Stimulated activated CD8-positive, alpha-beta memory T cell treated with anti-CD3 and anti-CD28 coated beads, Interleukin-4, amount 100 ng/mL, for 48 hours (primary cell): ENCODE data around the gene NUP98.

Experiments used
- DNase-seq: peaks from one replicate; pipeline ENCODE4 v3.0.0-alpha.2; 2020

The NUP98 gene

GRCh38 chr11:3797329-3798090 is at the start of gene NUP98:
NUP98 (minus strand) TSS chr11:3797554; CDS start chr11:3782117, 15,437 bp downstream.
- peak; percentile 100 for DNase-seq

GRCh38 chr11:3845670-3846069 is 48.3 kb upstream of the NUP98 start:
- DNase-seq, result no peak

DNA sequence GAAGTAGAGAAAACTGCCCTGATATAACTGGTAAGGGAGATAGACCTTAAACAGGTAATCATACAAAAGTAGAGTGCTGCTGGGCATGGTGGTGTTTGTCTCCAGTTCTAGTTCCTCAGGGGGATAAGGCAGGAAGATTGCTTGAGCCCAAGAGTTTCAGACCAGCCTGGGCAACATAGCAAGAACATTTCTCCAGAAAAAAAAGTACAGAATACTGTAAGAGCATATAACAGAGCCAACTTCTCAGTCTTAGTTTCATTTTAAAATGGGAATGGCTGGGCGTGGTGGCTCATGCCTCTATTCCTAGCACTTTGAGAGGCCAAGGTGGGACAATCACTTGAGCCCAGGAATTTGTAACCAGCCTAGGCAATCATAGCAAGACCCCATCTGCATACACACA is 47.9 kb upstream of the NUP98 start:
- no peak for DNase-seq

- no peak for DNase-seq
Measured at GRCh38 chr11:3843326-3843725, 46.0 kb upstream of the NUP98 start.

GRCh38 chr11:3841426-3842350 is 44.3 kb upstream of the NUP98 start:
- no peak for DNase-seq

- DNase-seq, result peak; percentile 93
Measured at GRCh38 chr11:3840870-3841425, 43.6 kb upstream of the NUP98 start, which contains the start of gene RHOG. RHOG (minus strand) TSS chr11:3840959; CDS start chr11:3828138, 12,821 bp downstream.

DNA sequence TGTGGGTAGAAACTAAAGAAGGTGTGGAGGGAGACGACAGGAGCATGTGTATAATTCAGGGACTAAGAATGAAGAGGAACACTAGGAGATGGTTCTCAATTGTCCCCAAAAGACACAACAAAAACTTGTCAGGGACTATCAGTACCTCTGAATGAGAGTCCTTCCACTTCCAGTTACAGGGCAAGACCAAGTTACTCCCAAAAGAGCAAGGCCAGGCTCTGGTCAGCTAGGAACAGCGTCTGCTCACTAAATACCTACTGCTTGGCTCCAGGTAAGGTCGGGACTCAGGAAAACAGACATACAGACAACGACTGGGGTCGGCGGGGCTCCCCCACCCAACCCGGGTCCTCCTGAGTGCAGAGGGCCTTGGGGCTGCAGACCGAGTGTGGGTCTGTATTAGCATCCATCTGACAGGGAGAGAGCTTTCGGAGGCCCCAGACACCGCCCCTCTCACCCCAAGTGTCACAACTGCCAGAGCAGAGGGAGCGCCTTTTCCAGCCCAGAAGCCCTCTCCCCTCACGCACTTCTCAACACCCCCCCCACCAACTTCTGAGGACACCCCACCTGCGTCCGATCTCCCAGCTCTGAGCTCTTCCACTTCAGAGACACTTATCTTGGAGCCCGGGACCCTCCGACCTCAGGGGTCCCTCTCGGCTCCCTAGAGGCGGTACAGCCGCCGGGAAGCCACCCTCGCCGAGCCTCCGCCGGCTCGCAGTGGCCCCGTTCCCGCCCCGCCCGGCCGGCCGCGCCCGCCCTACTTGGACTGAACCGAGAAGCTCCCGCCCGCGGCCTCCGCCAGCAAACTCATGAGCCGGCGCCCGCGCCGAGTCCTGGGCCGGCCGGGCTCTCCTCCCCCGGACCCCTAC is 42.9 kb upstream of the NUP98 start:
- DNase-seq, result peak; percentile 57

GRCh38 chr11:3838504-3838903 is 41.1 kb upstream of the NUP98 start:
- DNase-seq, result no peak

DNA sequence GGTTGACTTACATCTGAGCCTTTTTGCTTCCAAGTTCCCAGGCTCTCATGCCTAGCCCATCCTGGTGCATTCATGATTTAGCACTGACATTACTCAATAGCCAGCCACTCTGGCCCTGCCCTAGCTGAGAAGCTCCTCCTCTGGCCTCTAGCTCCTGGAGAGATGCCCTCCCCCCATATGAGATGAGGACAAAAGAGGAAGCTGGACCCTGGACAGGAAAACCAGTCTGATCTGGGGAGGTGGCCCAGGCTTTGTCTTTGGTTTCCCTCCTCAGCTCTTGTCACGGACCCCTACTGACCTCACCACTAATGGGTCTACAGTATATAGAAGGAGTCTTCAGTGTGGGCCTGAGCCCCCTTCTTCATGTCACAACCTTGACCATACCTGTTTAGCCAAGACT is 40.4 kb upstream of the NUP98 start:
- no peak for DNase-seq

DNA sequence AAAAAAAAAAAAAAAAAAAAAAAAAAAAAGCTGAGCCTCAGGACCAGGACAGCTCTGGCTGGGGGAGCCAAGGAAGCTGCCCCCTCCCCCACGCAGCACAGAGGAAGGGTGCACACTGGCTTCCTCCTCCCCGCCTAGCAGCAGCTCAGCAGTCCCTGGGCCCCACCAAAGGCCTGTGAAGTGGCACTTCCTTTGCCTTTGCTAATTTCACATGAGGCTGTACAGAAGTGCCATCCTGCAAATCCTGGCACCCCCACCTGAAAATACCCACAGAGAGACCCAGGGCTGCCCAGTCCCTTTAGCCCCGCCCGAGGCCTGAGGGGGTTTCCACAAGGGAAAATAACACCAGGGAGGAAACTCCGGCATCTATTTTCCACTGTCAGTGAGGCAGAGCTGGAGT is 39.5 kb upstream of the NUP98 start:
- peak; percentile 66 for DNase-seq

DNA sequence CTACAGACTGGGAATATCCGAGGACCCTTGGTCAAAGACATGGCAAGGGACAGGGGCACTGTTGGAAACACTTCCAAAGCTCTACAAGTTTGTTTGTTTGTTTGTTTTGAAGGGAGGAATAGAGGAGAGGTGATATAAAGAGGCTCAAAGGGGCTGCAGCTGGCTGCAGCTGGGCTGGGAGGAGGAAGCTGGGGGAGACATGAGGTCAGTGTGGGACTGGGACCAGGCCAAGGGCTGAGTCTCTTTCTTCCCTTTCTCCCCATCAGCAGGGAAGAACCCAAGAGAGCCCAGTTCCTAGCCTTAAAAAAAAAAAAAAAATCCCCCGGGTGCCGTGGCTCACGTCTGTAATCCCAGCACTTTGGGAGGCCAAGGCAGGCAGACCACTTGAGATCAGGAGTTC is 38.4 kb upstream of the NUP98 start:
- no peak for DNase-seq

GRCh38 chr11:3834664-3835461 is 37.5 kb upstream of the NUP98 start:
- no peak for DNase-seq

GRCh38 chr11:3834349-3834663 is 37.0 kb upstream of the NUP98 start:
- no peak for DNase-seq

- DNase-seq, result no peak
Measured at GRCh38 chr11:3833449-3833848, 36.1 kb upstream of the NUP98 start.

GRCh38 chr11:3832816-3833215 is 35.5 kb upstream of the NUP98 start:
- DNase-seq, result no peak

- no peak for DNase-seq
Measured at GRCh38 chr11:3831378-3832239, 34.3 kb upstream of the NUP98 start.

DNA sequence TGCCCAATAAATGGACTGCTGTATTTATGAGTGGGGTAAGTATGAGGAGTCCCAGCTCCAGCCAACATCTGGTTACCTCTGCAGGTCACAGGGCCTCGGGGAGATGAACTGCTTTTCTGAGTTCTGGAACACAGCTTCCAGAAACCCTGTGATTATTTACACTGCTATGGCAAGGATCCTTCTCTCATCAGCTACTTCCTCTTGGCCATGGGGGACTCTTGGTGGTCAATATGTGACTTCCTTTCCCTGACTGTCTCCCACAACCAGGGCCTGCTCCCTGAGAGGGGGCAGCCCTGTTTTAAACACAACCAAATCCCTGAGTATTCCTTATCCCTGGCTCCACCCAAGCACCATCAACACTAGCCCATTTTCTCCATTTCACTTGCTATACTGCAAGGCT is 33.4 kb upstream of the NUP98 start:
- no peak for DNase-seq

- DNase-seq, result no peak
Measured at GRCh38 chr11:3830088-3830487, 32.7 kb upstream of the NUP98 start.

- DNase-seq, result no peak
Measured at GRCh38 chr11:3827434-3828186, 30.3 kb upstream of the NUP98 start.

DNA sequence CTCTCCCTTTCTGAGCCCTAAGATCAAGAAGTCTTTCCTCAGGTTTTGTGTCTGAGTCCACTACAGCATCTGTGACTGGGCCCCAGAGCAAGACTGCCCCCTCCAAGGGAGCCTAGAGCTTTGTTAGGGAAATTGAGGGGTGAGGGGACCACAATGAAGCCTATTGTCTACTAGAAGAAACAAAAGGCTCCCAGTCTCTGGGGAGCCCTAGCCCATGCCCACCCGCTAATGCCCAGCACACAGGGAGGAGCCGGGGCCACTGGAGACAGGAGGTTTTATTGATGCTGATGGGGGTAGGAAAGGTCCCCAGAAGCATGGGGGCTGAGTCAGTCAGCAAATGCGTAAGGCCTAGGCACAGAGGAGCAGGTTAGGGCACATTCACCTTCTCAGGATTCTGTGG is 29.4 kb upstream of the NUP98 start:
- no peak for DNase-seq
